Ecto neural progenitor cell (in vitro differentiated cells): ENCODE measurements around the gene ELOVL3.

Experiments
- DNase-seq: peaks from one replicate; pipeline ENCODE4 v3.0.0-alpha.2; 2018; ENCODE audit warnings: low spot score

Gene ELOVL3

DNA sequence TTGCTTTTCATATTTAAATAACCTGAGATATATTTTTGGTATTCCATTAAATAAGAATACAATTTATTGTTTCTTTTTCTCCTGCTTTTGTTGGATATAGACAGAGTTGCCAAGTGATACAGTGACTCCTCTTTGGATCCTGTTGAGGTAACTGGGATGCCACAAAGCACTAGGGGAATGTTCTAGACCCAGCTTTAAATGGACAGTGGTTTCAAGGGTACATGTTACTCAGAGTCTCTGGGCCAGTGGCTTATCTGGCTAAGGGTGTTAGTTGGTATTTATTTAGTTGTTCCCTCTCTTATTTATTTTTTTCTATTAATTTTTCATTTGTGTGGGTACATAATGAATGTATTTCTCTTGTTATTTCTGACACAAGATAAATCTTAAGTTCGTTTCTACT, 28.3 kb downstream of the ELOVL3 start:
- DNase-seq: no peak

DNA sequence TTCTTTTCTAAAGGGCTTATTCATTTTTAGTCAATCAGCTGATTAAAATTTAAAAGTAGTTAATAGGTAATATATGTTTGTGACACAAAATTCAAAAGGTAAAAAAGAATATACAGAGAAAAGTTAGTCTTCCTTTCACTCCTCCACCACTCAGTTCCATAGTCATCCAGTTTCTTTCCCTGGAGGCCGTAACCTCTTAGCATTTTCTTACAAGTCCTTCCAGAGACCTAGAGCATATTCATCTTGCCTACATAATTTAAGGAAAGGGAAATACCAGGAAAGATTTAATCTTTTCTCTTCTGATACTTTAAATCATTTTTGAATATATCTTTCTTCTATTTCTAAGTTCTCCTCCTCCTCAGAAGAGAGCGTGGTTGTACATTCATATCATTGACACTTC, 29.3 kb downstream of the ELOVL3 start:
- DNase-seq: no peak

DNA sequence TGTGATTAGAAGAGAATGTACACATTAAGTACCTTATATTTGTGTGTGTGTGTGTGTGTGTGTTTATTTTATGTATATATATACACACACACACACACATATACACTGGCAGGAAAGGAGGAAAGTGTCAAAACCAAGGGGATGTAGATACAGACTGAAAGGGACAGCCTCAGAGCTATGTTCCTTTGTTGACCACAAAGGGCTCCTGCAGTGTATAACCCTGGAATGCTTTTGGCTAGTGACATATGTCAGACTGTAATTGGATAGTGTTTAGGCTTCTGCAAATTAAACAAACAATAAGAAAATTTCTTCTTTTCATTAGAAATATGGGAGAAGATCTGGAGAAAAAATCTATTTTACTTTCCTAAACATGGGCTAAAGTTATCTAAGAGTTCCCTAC, 35.1 kb downstream of the ELOVL3 start:
- no peak for DNase-seq

DNA sequence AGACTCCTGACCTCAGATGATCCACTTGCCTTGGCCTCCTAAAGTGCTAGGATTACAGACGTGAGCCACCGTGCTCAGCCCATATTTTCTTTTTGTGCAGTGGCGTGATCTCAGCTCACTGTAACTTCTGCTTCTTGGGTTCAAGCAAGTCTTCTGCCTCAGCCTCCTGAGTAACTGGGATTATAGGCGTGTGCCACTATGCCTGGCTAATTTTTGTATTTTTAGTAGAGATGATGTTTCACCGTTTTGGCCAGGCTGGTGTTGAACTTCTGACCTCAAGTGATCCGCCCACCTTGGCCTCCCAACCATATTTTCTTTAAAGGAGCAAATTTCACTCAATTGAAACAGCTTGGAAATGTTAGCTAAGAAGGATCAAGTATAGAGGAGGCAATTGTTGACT, 35.7 kb downstream of the ELOVL3 start:
- no peak for DNase-seq

DNA sequence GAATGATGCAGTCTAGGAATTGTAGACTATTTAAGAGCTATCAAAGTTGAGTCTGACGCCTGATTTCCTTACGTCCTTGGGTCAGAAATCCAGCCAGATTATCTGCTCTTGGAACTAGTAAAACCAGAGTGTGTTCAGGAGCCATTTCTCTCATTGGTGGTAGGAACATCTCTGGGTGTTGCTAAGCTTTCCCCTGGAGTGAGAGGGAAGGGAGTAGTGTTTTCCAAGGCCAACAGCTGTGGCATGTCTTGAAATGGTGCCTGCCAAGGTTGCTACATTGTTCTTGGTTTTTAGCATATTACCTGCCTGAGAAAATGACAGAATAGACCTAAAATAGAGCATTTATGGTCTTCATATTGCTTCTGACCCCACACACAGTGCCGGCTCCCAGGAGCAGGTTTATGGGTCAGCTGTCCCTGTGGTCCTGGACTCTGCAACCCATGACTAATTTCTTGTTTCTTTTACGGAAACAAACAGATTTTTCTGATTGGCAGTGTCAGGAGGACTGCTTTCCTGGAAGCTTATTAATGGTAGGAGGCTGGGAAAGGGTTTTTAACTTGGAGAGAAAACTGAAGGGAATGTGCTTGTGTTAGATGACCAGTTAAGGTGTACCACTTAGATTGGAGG, 36.8 kb downstream of the ELOVL3 start:
- no peak for DNase-seq

DNA sequence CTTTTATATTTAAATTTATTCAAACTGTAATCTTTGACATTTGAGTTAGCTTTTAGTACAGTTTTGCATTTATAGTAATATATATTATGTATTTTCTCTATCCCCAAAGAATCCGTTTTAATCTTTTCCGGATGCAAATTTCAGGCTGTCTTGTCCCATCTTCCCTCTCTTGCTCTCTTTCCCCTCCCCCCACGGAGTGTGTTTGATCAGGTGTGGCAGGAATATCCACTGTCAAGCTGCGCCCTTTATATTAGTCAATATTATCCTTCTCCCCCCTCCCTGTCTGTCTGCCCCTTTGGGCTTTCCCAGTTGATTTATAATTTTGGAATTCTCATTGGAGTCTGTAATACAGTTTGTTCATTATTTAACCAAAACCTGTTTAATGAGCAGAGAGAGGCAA, 38.3 kb downstream of the ELOVL3 start:
- DNase-seq: no peak

DNA sequence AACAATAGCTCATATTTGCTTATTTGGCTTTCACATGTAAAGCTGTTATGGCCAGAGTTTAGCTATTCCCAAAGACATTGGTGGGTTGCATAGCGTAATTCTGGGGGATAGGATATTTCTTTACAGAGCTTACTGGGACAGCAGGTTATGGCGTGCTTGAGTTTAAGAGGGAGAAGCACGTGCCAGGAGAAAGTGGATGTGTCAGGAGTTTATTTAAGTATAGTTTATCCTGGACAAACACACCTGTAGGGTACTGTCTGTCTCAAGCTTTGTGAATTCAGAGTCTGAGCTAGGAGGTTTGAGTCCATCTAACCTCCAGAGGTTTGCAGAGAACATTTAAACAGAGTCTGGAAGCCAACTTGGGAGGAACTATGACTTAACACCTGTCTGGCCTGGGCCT, 40.6 kb downstream of the ELOVL3 start:
- no peak for DNase-seq

DNA sequence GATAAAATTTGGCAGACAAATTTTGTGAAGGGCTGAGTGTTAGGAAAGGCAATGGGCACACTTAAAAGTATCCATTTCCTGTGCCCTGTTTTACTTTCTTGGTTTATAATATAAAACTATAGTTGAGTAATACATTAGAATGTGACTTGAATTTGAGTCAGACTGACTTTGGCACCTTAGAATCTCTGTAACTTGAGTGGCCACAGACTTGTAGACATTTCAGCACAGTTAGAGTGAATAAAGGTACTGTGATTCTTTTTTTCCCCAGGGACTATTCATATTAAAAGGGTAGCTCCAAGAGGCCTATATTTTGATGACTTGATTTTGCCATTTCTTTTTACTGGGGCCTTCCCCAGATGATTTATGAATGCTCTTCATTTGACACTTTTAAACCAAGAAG, 41.6 kb downstream of the ELOVL3 start:
- no peak for DNase-seq

DNA sequence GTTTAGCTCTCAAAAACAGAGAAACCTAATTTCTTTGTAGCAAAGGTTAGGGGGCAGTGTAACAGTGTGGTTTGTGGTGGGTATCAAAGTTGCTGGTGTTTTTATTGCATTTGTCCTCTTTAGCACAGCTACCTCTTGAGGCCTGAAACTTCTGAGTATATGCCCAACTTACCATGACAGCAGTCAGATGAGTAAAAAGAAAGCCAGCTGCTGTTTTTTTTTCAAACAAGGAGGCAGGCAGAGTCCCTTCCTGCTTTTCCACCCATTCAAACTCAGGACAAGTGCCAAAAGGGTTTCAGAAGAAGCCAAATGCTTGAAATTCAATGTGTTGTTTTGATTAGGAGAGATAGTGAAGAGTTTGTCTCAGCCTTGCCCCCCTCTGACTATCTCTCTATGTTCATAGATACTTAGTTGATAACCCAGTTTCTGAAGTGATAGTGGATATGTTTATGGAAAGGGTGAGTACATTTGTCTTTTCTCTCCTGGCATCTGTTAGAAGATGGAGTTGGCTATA, 42.3 kb downstream of the ELOVL3 start:
- no peak for DNase-seq

DNA sequence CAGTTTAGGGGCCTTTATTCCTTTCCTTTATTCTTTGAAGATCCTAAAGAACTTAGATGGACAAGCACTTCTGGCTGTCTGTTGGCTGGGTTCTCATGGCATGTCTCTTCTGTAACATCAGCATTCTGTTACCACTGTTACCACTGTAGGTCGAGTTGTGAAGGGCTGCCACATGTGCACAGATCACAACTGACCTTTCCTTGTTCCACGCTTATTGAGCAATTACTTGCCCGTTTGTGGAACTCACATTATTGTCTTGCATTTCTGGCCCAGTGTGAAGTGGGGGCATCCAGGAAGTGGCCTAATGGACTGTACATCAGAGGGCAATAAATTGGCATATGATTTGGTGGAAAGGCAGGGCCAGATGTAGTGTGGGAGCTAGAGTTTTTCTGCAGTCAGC, 42.9 kb downstream of the ELOVL3 start:
- no peak for DNase-seq

DNA sequence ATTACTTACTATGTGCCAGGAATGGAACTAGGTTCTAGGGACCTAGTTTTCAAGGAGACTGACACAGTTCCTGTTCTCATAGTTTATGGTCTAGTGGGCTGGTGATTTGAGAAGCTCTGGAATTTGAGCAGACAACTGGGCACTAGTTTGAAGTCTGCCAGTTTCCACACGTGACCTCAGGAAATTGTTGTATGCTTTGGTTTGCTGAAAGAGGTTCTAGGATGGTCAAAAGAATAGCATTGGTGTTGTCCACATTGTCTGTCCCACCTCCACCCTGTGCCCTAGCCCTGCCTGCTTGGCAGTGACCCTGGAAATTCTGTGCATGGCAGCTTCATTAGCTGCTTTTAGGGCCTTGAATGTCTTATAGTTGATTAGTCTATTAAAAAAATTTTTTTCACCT, 48.0 kb downstream of the ELOVL3 start:
- no peak for DNase-seq

DNA sequence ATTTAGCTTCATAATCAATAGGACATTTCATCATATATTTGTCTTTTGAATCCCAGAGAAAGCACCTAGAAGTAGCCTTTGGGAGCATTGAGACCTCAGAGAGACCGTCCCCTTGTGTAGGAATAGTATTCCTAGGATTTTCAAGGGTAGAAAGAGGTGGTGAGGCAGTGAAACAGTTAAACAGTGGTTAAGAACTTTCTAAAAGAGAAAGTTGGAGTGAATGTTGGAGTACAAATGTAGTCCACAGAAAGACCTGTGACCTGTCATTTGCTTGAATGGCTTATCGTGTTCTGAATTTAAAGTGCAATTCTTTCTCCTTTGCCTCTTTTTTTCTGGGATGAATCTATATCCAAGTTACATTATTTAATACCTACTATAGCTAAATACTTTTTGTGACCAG, 49.2 kb downstream of the ELOVL3 start:
- DNase-seq: no peak

DNA sequence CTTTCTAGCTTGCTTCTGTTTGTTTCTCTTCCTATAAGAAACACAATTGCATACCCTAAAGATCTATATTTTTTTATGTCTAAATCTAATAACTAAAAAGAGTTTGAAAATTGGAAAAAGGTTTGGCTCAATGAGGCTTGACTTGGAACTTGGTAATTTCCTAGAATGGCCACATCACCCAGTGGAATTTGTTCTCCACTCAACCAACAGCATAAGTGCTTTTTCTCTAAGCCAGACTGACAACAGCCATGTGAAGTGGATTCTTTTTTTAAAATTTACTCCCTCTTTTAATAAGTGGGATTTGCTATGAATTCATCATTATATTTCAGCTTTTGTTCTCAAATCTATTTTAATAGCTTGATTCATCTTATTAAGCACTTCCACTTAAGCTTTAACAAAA, 53.0 kb downstream of the ELOVL3 start:
- DNase-seq: no peak
